ENCODE data around the gene CENPM.

The CENPM gene

DNA sequence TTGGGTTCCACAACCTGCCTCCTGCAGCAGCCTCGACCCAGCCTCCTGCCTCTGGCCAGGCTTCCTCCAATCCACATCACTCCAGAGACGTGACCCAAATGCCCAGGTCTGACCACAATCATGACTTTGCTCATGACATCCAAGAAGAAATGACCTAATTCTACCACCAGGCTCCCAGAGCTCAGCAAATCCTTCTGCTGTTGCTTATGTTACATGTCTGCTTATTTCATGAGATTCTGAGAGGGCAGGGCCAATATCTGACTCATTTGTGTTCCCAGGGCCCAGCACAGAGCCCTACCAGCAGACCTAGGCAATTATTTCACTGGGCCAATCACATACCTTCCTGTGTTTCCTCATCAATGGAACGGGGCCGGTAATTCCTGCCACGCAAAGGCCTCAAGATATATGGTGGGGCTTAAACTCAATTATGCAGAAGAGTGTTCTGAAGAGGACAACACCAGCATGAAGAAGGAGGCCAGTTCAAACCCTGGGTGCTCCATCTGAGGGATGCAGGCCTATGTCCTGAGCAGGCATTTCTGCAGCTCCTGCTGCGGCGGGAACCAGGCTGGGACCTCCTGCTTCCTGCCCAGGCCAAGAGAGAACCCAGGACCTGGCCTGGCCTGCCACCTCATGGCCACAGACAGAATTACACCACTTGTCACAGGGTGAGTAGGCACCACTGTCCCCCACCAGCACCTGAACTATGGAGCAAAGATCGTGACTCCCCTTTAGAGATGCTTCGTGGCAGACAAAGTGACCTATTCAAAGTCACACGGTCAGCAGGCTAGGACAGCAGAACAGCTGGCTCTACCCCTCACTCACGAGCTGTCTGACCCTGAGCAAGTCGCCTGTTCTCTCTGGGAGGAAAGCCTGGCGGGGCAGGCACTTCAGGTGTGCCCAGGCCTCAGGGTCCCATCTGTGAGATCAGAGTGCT is 5.9 kb downstream of the CENPM start:
- Histone ChIP-seq H3K4me3 (ENCODE audit: low read depth in 1 of 2, low read length in 2 of 2) (no peak overlapping the region), H3K27ac (ENCODE audit: low read depth, low read length) (no peak overlapping the region), H3K9me3 (ENCODE audit: low read length) (no peaks in the 10 kb centered on the region), H3K9ac (ENCODE audit: low read length) (no peak overlapping the region), H3K36me3 (ENCODE audit: insufficient read depth, low read length) (no peaks in the 10 kb centered on the region), H3K27me3 (ENCODE audit: control insufficient read depth in 1 of 2, insufficient read depth in 2 of 2, low read length in 2 of 2) (peaks cover 0 to 6% of the 10 kb centered on the region in 2 donors), H3K4me1 (ENCODE audit: insufficient read depth, low read length) (peaks cover 14% of the 10 kb centered on the region)

DNA sequence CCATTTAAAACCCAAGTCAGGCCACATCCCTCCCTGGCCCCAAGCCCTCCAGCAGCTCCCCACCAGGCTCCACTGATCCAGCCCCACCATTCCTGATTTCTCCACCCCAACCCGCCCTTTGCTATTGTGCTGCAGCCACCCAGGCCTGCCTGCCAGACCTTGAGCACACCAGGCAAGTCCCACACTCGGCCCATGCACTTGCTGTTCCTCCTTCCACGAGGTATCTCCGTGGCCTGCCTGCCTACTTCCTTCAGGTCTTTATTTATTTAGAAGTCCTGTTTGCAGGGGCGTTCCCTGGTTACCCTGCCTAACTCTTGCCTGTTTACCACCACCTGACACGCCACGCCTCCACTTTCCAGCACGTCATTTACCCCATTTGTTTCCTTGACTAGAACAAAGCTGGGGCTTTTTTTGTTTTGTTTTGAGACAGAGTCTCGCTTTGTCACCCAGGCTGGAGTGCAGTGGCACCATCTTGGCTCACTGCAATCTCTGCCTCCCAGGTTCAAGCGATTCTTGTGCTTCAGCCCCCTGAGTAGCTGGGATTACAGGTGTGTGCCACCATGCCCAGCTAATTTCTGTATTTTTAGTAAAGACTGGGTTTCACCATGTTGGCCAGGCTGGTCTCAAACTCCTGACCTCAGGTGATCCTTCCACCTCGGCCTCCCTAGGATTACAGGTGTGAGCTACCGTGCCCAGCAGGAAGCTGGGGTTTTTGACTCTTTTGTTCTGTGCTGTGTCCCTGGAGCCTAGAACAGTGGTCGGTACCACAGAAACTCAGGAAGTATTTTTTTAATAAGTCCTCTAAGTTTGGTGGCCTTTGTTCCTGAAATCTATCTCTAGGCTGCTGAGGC is 6.7 kb downstream of the CENPM start:
- Histone ChIP-seq H3K27ac (ENCODE audit: low read depth, low read length) (no peak overlapping the region), H3K9ac (ENCODE audit: low read length) (no peak overlapping the region), H3K36me3 (ENCODE audit: insufficient read depth, low read length) (no peaks in the 10 kb centered on the region), H3K4me1 (ENCODE audit: insufficient read depth, low read length) (peaks cover 14% of the 10 kb centered on the region), H3K4me3 (ENCODE audit: low read depth in 1 of 2, low read length in 2 of 2) (no peak overlapping the region), H3K27me3 (ENCODE audit: control insufficient read depth in 1 of 2, insufficient read depth in 2 of 2, low read length in 2 of 2) (no peaks in the 10 kb centered on the region), H3K9me3 (ENCODE audit: low read length) (no peaks in the 10 kb centered on the region)

DNA sequence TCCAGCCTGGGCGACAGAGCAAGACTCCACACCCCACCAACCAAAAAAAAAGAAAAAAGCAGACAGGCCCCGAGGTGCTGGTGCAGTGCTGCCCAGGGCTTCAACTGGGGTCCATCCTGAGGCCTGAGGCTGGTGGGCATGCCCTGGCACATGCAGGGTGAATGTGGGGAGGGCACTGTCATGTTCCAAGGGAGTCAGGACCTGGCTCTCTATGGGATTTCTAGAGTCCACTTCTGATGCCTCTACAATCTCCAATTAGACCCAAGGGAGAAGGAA is 10.1 kb downstream of the CENPM start:
- no peak overlapping the region for H3K27ac ChIP-seq (ENCODE audit: low read depth, low read length)
- H3K27me3 ChIP-seq (ENCODE audit: control insufficient read depth in 1 of 2, insufficient read depth in 2 of 2, low read length in 2 of 2), result no peaks in the 10 kb centered on the region
- no peaks in the 10 kb centered on the region for H3K9me3 ChIP-seq (ENCODE audit: low read length)
- H3K4me3 ChIP-seq (ENCODE audit: low read depth in 1 of 2, low read length in 2 of 2), result no peak overlapping the region
- no peaks in the 10 kb centered on the region for H3K36me3 ChIP-seq (ENCODE audit: insufficient read depth, low read length)
- H3K9ac ChIP-seq (ENCODE audit: low read length), result no peak overlapping the region
- peaks cover 14% of the 10 kb centered on the region for H3K4me1 ChIP-seq (ENCODE audit: insufficient read depth, low read length)

DNA sequence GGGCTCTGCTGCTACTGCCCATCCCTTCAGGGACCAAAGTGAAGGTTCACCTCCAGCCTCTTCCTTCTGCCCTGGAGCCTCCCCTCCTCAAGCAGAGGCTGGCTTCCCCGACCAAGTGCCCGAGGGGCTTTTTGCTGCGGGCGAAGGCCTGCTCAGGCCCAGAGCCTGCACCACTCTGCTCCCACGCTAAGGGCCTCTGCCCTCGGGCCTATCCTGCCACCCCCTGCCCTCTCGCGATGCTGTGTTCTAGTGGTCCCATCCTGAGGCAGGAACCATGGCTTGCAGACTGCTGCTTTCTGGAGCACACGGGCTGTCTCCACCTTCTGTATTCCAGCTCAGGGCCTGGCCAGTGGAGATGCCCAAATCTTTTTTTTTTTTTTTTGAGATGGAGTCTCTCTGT is 11.4 kb downstream of the CENPM start:
- Histone ChIP-seq H3K4me1 (ENCODE audit: insufficient read depth, low read length) (peaks cover 8% of the 10 kb centered on the region), H3K27me3 (ENCODE audit: control insufficient read depth in 1 of 2, insufficient read depth in 2 of 2, low read length in 2 of 2) (no peaks in the 10 kb centered on the region), H3K27ac (ENCODE audit: low read depth, low read length) (no peak overlapping the region), H3K9me3 (ENCODE audit: low read length) (no peaks in the 10 kb centered on the region), H3K9ac (ENCODE audit: low read length) (no peak overlapping the region), H3K4me3 (ENCODE audit: low read depth in 1 of 2, low read length in 2 of 2) (no peak overlapping the region), H3K36me3 (ENCODE audit: insufficient read depth, low read length) (no peaks in the 10 kb centered on the region)

DNA sequence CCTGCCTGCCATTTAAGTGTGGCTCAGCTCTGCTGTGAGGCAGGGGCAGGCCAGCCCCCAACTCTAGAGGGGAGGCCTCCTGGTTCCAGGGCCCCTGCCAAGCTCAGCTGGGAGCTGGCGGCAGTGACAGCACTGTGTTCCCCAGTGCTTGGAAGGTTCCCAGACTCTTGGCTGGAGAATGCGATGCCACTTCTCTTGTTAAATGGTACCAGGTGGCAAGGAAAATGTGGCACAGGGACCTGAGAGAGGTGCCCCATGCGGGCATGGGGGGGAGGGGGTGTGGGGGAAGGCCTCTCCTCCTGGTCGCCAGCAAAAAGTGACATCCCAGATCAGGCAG is 12.0 kb downstream of the CENPM start:
- Histone ChIP-seq H3K4me3 (ENCODE audit: low read depth in 1 of 2, low read length in 2 of 2) (no peak overlapping the region), H3K36me3 (ENCODE audit: insufficient read depth, low read length) (no peaks in the 10 kb centered on the region), H3K27me3 (ENCODE audit: control insufficient read depth in 1 of 2, insufficient read depth in 2 of 2, low read length in 2 of 2) (no peaks in the 10 kb centered on the region), H3K9me3 (ENCODE audit: low read length) (no peaks in the 10 kb centered on the region), H3K4me1 (ENCODE audit: insufficient read depth, low read length) (peaks cover 8% of the 10 kb centered on the region), H3K27ac (ENCODE audit: low read depth, low read length) (no peak overlapping the region), H3K9ac (ENCODE audit: low read length) (no peak overlapping the region)

DNA sequence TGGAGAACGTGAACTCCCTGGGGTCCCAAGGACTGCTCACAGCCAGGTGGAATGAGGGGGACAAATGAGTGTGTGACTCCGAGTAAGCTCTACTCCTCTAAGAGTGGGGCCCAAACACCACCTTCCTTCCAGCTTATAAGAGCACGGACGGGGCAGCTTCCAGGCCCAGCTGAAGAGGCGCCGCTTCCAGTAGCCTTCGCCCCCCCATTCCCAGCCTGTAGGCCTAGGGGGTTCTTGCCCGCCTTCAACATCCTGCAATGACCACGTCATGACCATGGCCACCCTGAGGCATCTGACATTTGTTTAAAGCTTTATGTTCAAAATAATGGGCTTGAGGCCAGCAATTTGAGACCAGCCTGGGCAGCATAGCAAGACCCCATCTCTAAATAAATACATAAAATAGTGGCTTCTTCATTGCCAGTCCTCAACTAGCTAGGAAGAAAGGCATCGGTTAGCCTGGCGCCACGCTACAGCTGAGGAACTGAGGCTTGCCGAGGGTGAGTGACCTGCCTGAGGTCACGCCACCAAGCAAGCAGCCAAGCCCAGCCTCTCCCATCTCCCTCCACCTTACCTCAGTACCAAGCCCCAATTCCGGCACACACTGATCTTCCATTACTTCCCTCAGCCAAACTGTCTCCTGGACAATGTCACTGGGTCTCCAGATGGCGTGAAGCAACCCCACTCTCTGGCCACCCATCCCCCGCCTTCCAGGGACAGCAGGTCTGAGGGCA is 12.5 kb downstream of the CENPM start:
- Histone ChIP-seq H3K36me3 (ENCODE audit: insufficient read depth, low read length) (no peaks in the 10 kb centered on the region), H3K27me3 (ENCODE audit: control insufficient read depth in 1 of 2, insufficient read depth in 2 of 2, low read length in 2 of 2) (no peaks in the 10 kb centered on the region), H3K9ac (ENCODE audit: low read length) (no peak overlapping the region), H3K4me1 (ENCODE audit: insufficient read depth, low read length) (peaks cover 8% of the 10 kb centered on the region), H3K9me3 (ENCODE audit: low read length) (no peaks in the 10 kb centered on the region), H3K4me3 (ENCODE audit: low read depth in 1 of 2, low read length in 2 of 2) (no peak overlapping the region), H3K27ac (ENCODE audit: low read depth, low read length) (no peak overlapping the region)

DNA sequence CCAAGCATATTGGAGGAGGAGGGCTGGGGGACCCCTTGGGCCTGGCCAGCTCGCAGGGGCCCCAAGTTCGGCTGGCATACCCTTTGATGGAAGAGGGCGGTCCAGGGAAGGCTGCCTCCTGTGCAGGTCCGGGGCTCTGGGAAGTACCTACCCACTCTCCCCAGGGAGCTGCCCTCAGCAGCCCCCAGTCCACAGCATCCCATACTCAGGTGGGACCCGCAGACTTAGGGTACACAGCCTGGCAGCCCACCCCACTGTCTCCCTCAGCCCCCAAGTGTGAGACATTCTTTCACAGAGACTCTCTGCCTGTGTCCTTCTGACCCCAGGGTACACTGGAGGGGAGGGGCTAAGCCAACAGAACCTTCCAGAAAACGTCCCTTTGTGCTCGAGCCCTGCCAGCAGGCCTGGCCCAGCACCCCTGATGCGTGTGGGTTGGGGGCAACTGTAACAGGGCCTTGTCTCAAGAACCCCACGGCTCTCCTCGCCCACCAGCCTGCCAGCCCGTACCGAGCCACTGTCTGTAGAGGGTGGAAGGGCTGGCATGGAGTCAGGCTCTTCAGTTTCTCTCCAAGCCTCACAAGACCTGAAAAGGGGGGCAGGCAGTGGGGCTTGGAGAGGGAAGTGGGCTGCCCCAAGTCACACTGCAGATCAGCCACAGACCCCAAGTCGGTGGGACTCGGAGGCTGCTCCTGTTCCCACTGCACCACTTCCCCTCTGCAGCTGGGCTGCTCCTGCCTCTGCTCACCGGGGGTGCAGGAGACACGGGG is 13.4 kb downstream of the CENPM start:
- peaks cover under 1% of the 10 kb centered on the region for H3K4me1 ChIP-seq (ENCODE audit: insufficient read depth, low read length)
- H3K27me3 ChIP-seq (ENCODE audit: control insufficient read depth in 1 of 2, insufficient read depth in 2 of 2, low read length in 2 of 2), result no peaks in the 10 kb centered on the region
- no peaks in the 10 kb centered on the region for H3K36me3 ChIP-seq (ENCODE audit: insufficient read depth, low read length)
- no peaks in the 10 kb centered on the region for H3K9me3 ChIP-seq (ENCODE audit: low read length)
- no peak overlapping the region for H3K4me3 ChIP-seq (ENCODE audit: low read depth in 1 of 2, low read length in 2 of 2)
- no peak overlapping the region for H3K27ac ChIP-seq (ENCODE audit: low read depth, low read length)
- no peak overlapping the region for H3K9ac ChIP-seq (ENCODE audit: low read length)

DNA sequence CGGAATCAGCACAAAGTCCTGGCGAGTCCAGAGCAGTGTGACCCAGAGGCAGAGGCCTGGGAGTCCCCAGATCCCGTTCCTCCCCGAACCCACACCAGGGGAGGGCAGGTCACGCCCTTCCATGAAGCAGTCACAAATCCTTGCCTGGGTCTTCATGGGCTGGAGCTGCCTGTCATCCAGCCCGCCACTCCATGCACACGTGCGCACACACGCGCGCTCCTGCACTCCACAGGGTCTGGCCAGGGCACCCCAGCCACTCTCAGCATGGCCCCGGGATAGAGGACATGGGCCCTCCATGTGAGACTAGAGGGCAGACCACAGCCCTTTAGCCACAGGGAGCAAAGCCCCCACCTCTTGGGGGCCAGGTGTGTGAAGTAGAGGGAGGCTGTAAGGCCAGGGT is 14.6 kb downstream of the CENPM start:
- Histone ChIP-seq H3K27ac (ENCODE audit: low read depth, low read length) (no peak overlapping the region), H3K27me3 (ENCODE audit: control insufficient read depth in 1 of 2, insufficient read depth in 2 of 2, low read length in 2 of 2) (no peaks in the 10 kb centered on the region), H3K4me1 (ENCODE audit: insufficient read depth, low read length) (no peaks in the 10 kb centered on the region), H3K9ac (ENCODE audit: low read length) (no peak overlapping the region), H3K9me3 (ENCODE audit: low read length) (no peaks in the 10 kb centered on the region), H3K36me3 (ENCODE audit: insufficient read depth, low read length) (no peaks in the 10 kb centered on the region), H3K4me3 (ENCODE audit: low read depth in 1 of 2, low read length in 2 of 2) (no peak overlapping the region)

DNA sequence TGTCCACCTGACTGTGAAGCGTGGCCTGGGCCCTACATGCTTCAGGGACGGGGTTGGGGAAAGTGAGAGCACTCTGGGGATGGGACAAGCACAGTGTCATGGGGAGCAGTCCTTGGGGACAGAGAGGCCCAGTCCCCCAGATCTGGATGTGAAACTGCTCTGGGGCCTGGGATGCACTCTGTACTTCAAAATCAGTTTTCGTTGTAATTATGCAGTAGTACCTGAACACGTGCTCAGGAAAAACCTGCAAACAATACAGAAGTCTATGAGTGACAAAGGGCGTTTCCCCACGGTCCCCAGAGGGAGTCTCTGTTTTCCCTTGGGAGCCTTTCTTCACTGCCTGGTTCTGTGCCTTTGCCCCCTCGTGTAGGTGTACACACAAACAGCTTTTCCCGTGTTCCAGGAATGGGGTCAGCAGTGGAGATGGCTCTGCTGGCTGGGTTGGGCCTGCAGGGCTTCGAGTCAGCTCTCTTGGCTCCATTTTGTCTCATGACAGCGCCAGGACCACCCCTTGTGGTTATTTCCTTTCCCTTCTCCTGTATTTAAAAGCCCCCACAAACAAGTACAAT is 15.2 kb downstream of the CENPM start:
- no peak overlapping the region for H3K4me3 ChIP-seq (ENCODE audit: low read depth in 1 of 2, low read length in 2 of 2)
- no peak overlapping the region for H3K27ac ChIP-seq (ENCODE audit: low read depth, low read length)

DNA sequence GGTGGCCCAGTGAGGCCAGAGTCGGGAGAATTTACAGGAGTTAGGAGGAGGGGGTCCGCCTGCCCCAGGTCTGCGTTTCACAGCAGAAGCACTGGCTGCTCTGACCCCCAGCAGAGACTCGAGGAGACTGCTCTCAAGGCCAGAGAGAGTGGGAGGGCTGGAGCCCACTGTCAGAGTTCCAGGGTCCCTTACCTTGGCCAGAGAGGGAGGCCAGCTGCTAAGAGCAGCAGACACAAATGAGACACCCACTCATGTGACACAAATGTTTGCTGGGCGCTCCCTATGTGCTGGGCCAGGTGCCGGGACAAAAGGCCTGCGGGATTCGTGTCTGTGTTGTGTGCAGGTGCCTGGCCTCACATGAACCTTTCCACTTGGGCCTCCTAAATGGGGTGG is 17.5 kb downstream of the CENPM start:
- Histone ChIP-seq H3K9me3 (ENCODE audit: low read length) (no peaks in the 10 kb centered on the region), H3K27me3 (ENCODE audit: control insufficient read depth in 1 of 2, insufficient read depth in 2 of 2, low read length in 2 of 2) (peaks cover 9 to 24% of the 10 kb centered on the region in 2 donors), H3K27ac (ENCODE audit: low read depth, low read length) (no peak overlapping the region), H3K4me3 (ENCODE audit: low read depth in 1 of 2, low read length in 2 of 2) (no peak overlapping the region), H3K9ac (ENCODE audit: low read length) (no peak overlapping the region), H3K4me1 (ENCODE audit: insufficient read depth, low read length) (no peaks in the 10 kb centered on the region), H3K36me3 (ENCODE audit: insufficient read depth, low read length) (no peaks in the 10 kb centered on the region)

More for the DNA sequence above, 15.2 kb downstream of the CENPM start:
- no peaks in the 10 kb centered on the region for H3K4me1 ChIP-seq (ENCODE audit: insufficient read depth, low read length)
- no peaks in the 10 kb centered on the region for H3K9me3 ChIP-seq (ENCODE audit: low read length)
- H3K27me3 ChIP-seq (ENCODE audit: control insufficient read depth in 1 of 2, insufficient read depth in 2 of 2, low read length in 2 of 2), result peaks cover 0 to 5% of the 10 kb centered on the region in 2 donors
- no peaks in the 10 kb centered on the region for H3K36me3 ChIP-seq (ENCODE audit: insufficient read depth, low read length)
- H3K9ac ChIP-seq (ENCODE audit: low read length), result no peak overlapping the region

Data from muscle layer of colon (tissue), 2 donors.